SHP77 treated with DMSO at 0.1 percent for 48 hours (cell line): ENCODE results near the gene ATP10D.
"Not testable (repeated sequence)": the region's sequence is repeated elsewhere in the genome, so short reads cannot be mapped to it uniquely, and the experiment has no call there.

Source experiments
- DNase-seq: peaks from one replicate; lab custom pipeline; 2025; lab: John Stamatoyannopoulos, UW

Gene ATP10D

GRCh38 chr4:47488706-47489105 lies 3.6 kb downstream of the ATP10D start:
- no peak for DNase-seq

GRCh38 chr4:47490550-47490949 lies 5.5 kb downstream of the ATP10D start:
- no peak for DNase-seq

- no peak for DNase-seq
These were observed 8.4 kb downstream of the ATP10D start for GRCh38 chr4:47493238-47494123.

- DNase-seq: no peak
These were observed 9.0 kb downstream of the ATP10D start for GRCh38 chr4:47494124-47494430.

GRCh38 chr4:47498899-47499298 lies 13.8 kb downstream of the ATP10D start:
- no peak for DNase-seq

- no peak for DNase-seq
These were observed 14.6 kb downstream of the ATP10D start for GRCh38 chr4:47499700-47500099.

- DNase-seq: no peak
These were observed 15.7 kb downstream of the ATP10D start for GRCh38 chr4:47500776-47501175.

GRCh38 chr4:47505147-47505546 lies 20.1 kb downstream of the ATP10D start:
- DNase-seq: no peak

GRCh38 chr4:47505666-47506065 lies 20.6 kb downstream of the ATP10D start:
- DNase-seq: no peak

GRCh38 chr4:47510506-47511143 lies 25.6 kb downstream of the ATP10D start:
- DNase-seq: no peak

GRCh38 chr4:47513461-47513860 lies 28.4 kb downstream of the ATP10D start:
- DNase-seq: no peak

- DNase-seq: no peak
These were observed 34.3 kb downstream of the ATP10D start for GRCh38 chr4:47519239-47519883.

- no peak for DNase-seq
These were observed 40.2 kb downstream of the ATP10D start for GRCh38 chr4:47525154-47525819.

- DNase-seq: no peak
These were observed 41.2 kb downstream of the ATP10D start for GRCh38 chr4:47526281-47526680.

GRCh38 chr4:47528646-47529045 lies 43.6 kb downstream of the ATP10D start:
- DNase-seq: not testable (repeated sequence)

GRCh38 chr4:47530801-47531200 lies 45.7 kb downstream of the ATP10D start:
- DNase-seq: no peak

- DNase-seq: no peak
These were observed 46.3 kb downstream of the ATP10D start for GRCh38 chr4:47531241-47531953.

- no peak for DNase-seq
These were observed 46.9 kb downstream of the ATP10D start for GRCh38 chr4:47531954-47532321.

GRCh38 chr4:47532658-47533057 lies 47.6 kb downstream of the ATP10D start:
- no peak for DNase-seq

GRCh38 chr4:47533689-47534347 lies 48.7 kb downstream of the ATP10D start:
- no peak for DNase-seq

GRCh38 chr4:47534772-47535171 lies 49.7 kb downstream of the ATP10D start:
- no peak for DNase-seq
